Neural cell (in vitro differentiated cells): Measurements from ENCODE around the gene CLEC10A. TPM values are rescaled to one million over a fixed set of nuclear protein-coding genes. Genes with fewer than 3 reads are reported as not detected.
"Not testable (repeated sequence)": the region's sequence is repeated elsewhere in the genome, so short reads cannot be mapped to it uniquely, and the experiment has no call there.

ENCODE experiments used
- H2AFZ ChIP-seq: fragments of 200-600, 300-800 bp; sonication (generic), shearing (Covaris generic); 2 replicates; pipeline ENCODE4 v1.6.0; 2014; ENCODE audit warnings: low read depth, mild to moderate bottlenecking, antibody characterized with exemption, low read length, moderate library complexity
- H3F3A ChIP-seq: fragments of 200-600 bp; shearing (Covaris generic); 2 replicates; pipeline ENCODE4 v1.6.1; 2016; ENCODE audit warnings: mild to moderate bottlenecking, moderate library complexity, mixed read lengths, antibody characterized with exemption, low read length; ENCODE audit not compliant: insufficient read depth, poor library complexity, severe bottlenecking
- H3K27ac ChIP-seq: fragments of 200-600, 300-800 bp; sonication (generic), shearing (Covaris generic); 2 replicates; pipeline ENCODE4 v1.5.1; 2014; ENCODE audit warnings: mild to moderate bottlenecking, low read length, moderate library complexity
- H3K27me3 ChIP-seq: fragments of 300-800, 200-600 bp; sonication (generic), shearing (Covaris generic); 2 replicates; pipeline ENCODE4 v1.6.0; 2014; ENCODE audit warnings: mild to moderate bottlenecking, low read depth, low read length, moderate library complexity; ENCODE audit not compliant: insufficient read depth
- H3K36me3 ChIP-seq: fragments of 300-800, 200-600 bp; sonication (generic), shearing (Covaris generic); 2 replicates; pipeline ENCODE4 v1.5.1; 2014; ENCODE audit warnings: mild to moderate bottlenecking, antibody characterized with exemption, low read length, moderate library complexity; ENCODE audit not compliant: insufficient read depth
- H3K4me2 ChIP-seq: fragments of 300-800, 200-600 bp; sonication (generic), shearing (Covaris generic); 2 replicates; pipeline ENCODE4 v1.6.0; 2014; ENCODE audit warnings: mild to moderate bottlenecking, low read length
- H3K4me3 ChIP-seq: fragments of 300-800, 200-600 bp; sonication (generic), shearing (Covaris generic); 2 replicates; pipeline ENCODE4 v1.5.1; 2014; ENCODE audit warnings: mild to moderate bottlenecking, low read length, moderate library complexity
- H3K79me2 ChIP-seq: fragments of 200-600 bp; shearing (Covaris generic); replicated peaks from 2 replicates; pipeline ENCODE4 v1.6.0; 2014; ENCODE audit warnings: mild to moderate bottlenecking, low read length, moderate library complexity; ENCODE audit not compliant: insufficient read depth
- H3K9ac ChIP-seq: fragments of 300-800, 200-600 bp; sonication (generic), shearing (Covaris generic); 2 replicates; pipeline ENCODE4 v1.6.1; 2016; ENCODE audit warnings: mild to moderate bottlenecking, low read length, mixed read lengths
- H3K9me2 ChIP-seq: fragments of 200-600 bp; shearing (Covaris generic); 2 replicates; pipeline ENCODE4 v1.6.1; 2016; ENCODE audit warnings: mild to moderate bottlenecking, low read length, mixed read lengths; ENCODE audit not compliant: insufficient read depth
- H3K9me3 ChIP-seq: fragments of 200-600, 300-800 bp; sonication (generic), shearing (Covaris generic); 2 replicates; pipeline ENCODE4 v1.6.1; 2016; ENCODE audit warnings: mild to moderate bottlenecking, mixed run types, low read length, moderate library complexity, mixed read lengths
- H4K20me1 ChIP-seq: fragments of 200-600 bp; shearing (Covaris generic); 2 replicates; pipeline ENCODE4 v1.6.1; 2016; ENCODE audit warnings: mild to moderate bottlenecking, mixed run types; ENCODE audit not compliant: insufficient read depth
- EP300 ChIP-seq: fragments of 450-650 bp; conservative IDR thresholded peaks from 2 replicates; pipeline ENCODE4 v1.6.1; 2014; ENCODE audit warnings: antibody characterized with exemption, mild to moderate bottlenecking, moderate library complexity; ENCODE audit not compliant: poor library complexity, severe bottlenecking
- EZH2 ChIP-seq: fragments of 200-600, 300-800 bp; shearing (Covaris generic), sonication (generic); IDR thresholded peaks from 2 replicates; pipeline ENCODE4 v1.6.1; 2014; ENCODE audit warnings: antibody characterized with exemption, low read length, borderline replicate concordance, mild to moderate bottlenecking; ENCODE audit not compliant: insufficient read depth, poor library complexity, severe bottlenecking
- MXI1 ChIP-seq: fragments of 450-650 bp; conservative IDR thresholded peaks from 2 replicates; pipeline ENCODE4 v1.6.1; 2014; ENCODE audit warnings: antibody characterized with exemption, mild to moderate bottlenecking; ENCODE audit not compliant: poor library complexity, severe bottlenecking
- POLR2AphosphoS5 ChIP-seq: IDR thresholded peaks from 2 replicates; pipeline ENCODE4 v1.6.1; 2012
- RAD21 ChIP-seq: fragments of 450-650 bp; conservative IDR thresholded peaks from 2 replicates; pipeline ENCODE4 v1.6.1; 2014; ENCODE audit warnings: antibody characterized with exemption, mild to moderate bottlenecking, moderate library complexity
- REST ChIP-seq: IDR thresholded peaks from 2 replicates; pipeline ENCODE4 v1.6.1; 2012; ENCODE audit warnings: borderline replicate concordance
- SMC3 ChIP-seq: fragments of 450-650 bp; conservative IDR thresholded peaks from 2 replicates; pipeline ENCODE4 v1.6.1; 2014; ENCODE audit warnings: antibody characterized with exemption, mild to moderate bottlenecking, moderate library complexity; ENCODE audit not compliant: poor library complexity
- TAF1 ChIP-seq: IDR thresholded peaks from 2 replicates; pipeline ENCODE4 v1.6.1; 2012; ENCODE audit warnings: low read depth
- polyA plus RNA-seq: library from polyadenylated mRNA; depleted of rRNA; stranded (reverse); fragments of >200 nt; gene quantifications from 2 replicates; pipeline ENCODE4 v1.2.3, GENCODE V29; 2014
- TF ChIP-seq, protein P1 (sequence below): fragments of 450-650 bp; IDR thresholded peaks from 2 replicates; pipeline ENCODE4 v1.5.1; 2014; ENCODE audit warnings: antibody characterized with exemption, mild to moderate bottlenecking, moderate library complexity; ENCODE audit not compliant: poor library complexity, severe bottlenecking

The CLEC10A gene
- polyA plus RNA-seq, 1 donor from 2014 or later, result not detected

DNA sequence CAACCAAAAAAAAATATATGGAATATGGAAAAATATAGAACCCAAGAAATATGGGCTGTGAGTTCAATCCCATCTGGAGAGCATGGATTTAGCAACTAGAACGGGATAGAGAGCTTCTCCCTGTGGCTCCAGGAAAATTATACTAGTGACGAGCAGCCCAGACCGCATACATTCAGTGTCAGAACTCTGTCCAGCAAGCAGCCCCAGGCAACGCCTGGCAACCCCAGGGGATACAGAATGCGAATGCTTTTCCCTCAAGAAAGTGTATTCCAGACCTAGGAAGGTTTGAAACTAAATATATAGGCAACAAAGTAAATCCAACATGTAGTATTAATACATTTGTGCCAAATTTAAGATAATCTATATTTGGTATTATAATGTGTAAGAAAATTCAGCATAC is 48.1 kb upstream of the CLEC10A start (continued):
- no peak for TF ChIP-seq RAD21

DNA sequence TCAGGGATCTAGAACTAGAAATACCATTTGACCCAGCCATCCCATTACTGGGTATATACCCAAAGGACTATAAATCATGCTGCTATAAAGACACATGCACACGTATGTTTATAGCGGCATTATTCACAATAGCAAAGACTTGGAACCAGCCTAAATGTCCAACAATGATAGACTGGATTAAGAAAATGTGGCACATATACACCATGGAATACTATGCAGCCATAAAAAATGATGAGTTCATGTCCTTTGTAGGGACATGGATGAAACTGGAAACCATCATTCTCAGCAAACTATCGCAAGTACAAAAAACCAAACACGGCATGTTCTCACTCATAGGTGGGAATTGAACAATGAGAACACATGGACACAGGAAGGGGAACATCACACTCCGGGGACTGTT is 47.5 kb upstream of the CLEC10A start:
- not testable (repeated sequence) for H3K9ac ChIP-seq, H3K27ac ChIP-seq, H3K79me2 ChIP-seq, H3K36me3 ChIP-seq, H3K4me3 ChIP-seq, H4K20me1 ChIP-seq, H3K27me3 ChIP-seq, H2AFZ ChIP-seq, H3K4me2 ChIP-seq, H3F3A ChIP-seq, H3K9me2 ChIP-seq, H3K9me3 ChIP-seq

- H3K9ac ChIP-seq, H3K36me3 ChIP-seq, H3F3A ChIP-seq, H3K9me3 ChIP-seq, H3K4me3 ChIP-seq, H3K79me2 ChIP-seq, H3K27ac ChIP-seq, H4K20me1 ChIP-seq, H2AFZ ChIP-seq, H3K9me2 ChIP-seq, H3K27me3 ChIP-seq, H3K4me2 ChIP-seq: not testable (repeated sequence)
Measured at GRCh38 chr17:7126386-7126785, 46.3 kb upstream of the CLEC10A start.

DNA sequence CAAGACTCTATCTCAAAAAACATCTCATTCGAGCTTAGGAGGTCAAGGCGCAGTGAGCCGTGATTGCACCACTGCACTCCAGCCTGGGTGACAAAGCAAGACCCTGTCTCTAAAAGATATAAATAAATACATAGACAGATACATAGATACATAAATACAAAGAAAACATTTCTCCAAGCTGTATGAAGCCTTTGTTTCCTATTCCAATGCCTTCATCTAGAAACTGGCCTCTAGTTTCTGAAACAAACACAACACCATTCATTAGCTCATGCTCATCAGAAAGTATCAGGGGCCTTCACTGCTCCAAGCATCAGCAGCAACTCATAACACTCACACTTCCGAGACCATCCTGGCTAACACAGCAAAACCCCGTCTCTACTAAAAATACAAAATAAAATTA is 44.9 kb upstream of the CLEC10A start:
- no peaks in the 10 kb centered on the region for H3F3A ChIP-seq
- H2AFZ ChIP-seq, result no peak overlapping the region
- no peak overlapping the region for H3K4me2 ChIP-seq
- no peak overlapping the region for H3K4me3 ChIP-seq
- TF ChIP-seq EP300 (no peak), POLR2AphosphoS5 (no peak), TAF1 (no peak), SMC3 (no peak), MXI1 (no peak), RAD21 (no peak)
- no peaks in the 10 kb centered on the region for H3K27me3 ChIP-seq
- no peaks in the 10 kb centered on the region for H3K9me2 ChIP-seq
- no peak overlapping the region for H3K27ac ChIP-seq
- H3K36me3 ChIP-seq, result no peaks in the 10 kb centered on the region
- H4K20me1 ChIP-seq, result no peaks in the 10 kb centered on the region
- H3K79me2 ChIP-seq, result no peaks in the 10 kb centered on the region
- no peak overlapping the region for H3K9ac ChIP-seq
- H3K9me3 ChIP-seq, result no peaks in the 10 kb centered on the region

GRCh38 chr17:7123844-7124243 is 43.8 kb upstream of the CLEC10A start:
- Histone ChIP-seq H3K36me3 (no peaks in the 10 kb centered on the region), H3K27me3 (no peaks in the 10 kb centered on the region), H3K27ac (no peak overlapping the region), H2AFZ (no peak overlapping the region), H3K9me2 (no peaks in the 10 kb centered on the region), H4K20me1 (no peaks in the 10 kb centered on the region), H3K4me3 (no peak overlapping the region), H3K9ac (no peak overlapping the region), H3F3A (no peaks in the 10 kb centered on the region), H3K4me2 (no peak overlapping the region), H3K79me2 (no peaks in the 10 kb centered on the region), H3K9me3 (no peaks in the 10 kb centered on the region)
- TF ChIP-seq MXI1 (no peak), TAF1 (no peak), EP300 (no peak), RAD21 (no peak), EZH2 (no peak), SMC3 (no peak), REST (no peak), POLR2AphosphoS5 (no peak)
- TF ChIP-seq, protein P1, sequence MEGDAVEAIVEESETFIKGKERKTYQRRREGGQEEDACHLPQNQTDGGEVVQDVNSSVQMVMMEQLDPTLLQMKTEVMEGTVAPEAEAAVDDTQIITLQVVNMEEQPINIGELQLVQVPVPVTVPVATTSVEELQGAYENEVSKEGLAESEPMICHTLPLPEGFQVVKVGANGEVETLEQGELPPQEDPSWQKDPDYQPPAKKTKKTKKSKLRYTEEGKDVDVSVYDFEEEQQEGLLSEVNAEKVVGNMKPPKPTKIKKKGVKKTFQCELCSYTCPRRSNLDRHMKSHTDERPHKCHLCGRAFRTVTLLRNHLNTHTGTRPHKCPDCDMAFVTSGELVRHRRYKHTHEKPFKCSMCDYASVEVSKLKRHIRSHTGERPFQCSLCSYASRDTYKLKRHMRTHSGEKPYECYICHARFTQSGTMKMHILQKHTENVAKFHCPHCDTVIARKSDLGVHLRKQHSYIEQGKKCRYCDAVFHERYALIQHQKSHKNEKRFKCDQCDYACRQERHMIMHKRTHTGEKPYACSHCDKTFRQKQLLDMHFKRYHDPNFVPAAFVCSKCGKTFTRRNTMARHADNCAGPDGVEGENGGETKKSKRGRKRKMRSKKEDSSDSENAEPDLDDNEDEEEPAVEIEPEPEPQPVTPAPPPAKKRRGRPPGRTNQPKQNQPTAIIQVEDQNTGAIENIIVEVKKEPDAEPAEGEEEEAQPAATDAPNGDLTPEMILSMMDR, result no peak
